Peyer's patch (tissue), 4 donors: ENCODE measurements around the gene UST.

ENCODE experiments used
- CTCF ChIP-seq, 6 experiments: fragments of 450-650 bp in 4 of 6; fragments of 200-600 bp in 2 of 6; sonication (generic) in 1 of 6; IDR thresholded peaks; one replicate each; pipeline ENCODE4 v1.5.1; 2017 to 2019; ENCODE audit warnings: antibody characterized with exemption in 6 of 6, mild to moderate bottlenecking in 3 of 6, moderate library complexity in 1 of 6
- POLR2A ChIP-seq, 2 donors: fragments of 450-650 bp; IDR thresholded peaks; one replicate each; pipeline ENCODE4 v1.5.1; 2017; ENCODE audit warnings: antibody characterized with exemption in 2 of 2, mild to moderate bottlenecking in 2 of 2, moderate library complexity in 2 of 2

DNA sequence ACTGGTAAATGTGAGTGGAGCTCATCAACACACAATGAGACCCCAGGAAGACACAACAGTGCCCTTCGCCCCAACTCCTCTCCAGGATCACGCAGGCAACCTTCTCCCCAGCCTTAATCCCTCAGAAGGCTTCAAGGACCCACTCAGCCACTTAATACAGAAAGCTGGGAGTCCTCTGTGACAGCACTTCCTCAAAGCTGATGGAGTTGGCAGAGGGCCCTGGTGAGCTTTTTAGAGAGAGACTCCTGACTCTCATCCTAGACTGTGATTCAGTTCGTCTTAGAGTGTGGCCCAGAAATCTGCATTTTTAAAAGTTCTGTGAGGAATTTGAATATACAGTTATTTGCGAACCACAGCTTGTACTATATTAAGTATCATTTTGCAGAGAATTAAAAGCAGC, 187.7 kb downstream of the UST start:
- TF ChIP-seq POLR2A (IDR thresholded peaks at IDR 0.05), result no peak
- TF ChIP-seq CTCF (IDR thresholded peaks at IDR 0.05), result no peak
